Peyer's patch (tissue), 4 donors: Measurements from ENCODE around the gene EPB41L5. TPM values are rescaled to one million over a fixed set of nuclear protein-coding genes. Genes with fewer than 3 reads are reported as not detected.
"Not testable (repeated sequence)": the region's sequence is repeated elsewhere in the genome, so short reads cannot be mapped to it uniquely, and the experiment has no call there.

Experiments used
- DNase-seq, 3 donors: peaks; one replicate each; pipeline ENCODE4 v3.0.0-alpha.2; 2017 to 2019
- H3K27ac ChIP-seq, 4 donors: fragments of 200-600 bp; sonication (generic); one replicate each; pipeline ENCODE4 v1.5.1; 2016 to 2019
- H3K27me3 ChIP-seq, 2 donors: fragments of 200-600 bp; sonication (generic); one replicate each; pipeline ENCODE4 v1.5.1; 2019
- H3K36me3 ChIP-seq, 3 donors: fragments of 200-600 bp; sonication (generic); one replicate each; pipeline ENCODE4 v1.5.1; 2016 to 2019
- H3K4me1 ChIP-seq, 4 donors: fragments of 200-600 bp; sonication (generic); one replicate each; pipeline ENCODE4 v1.5.1; 2016 to 2019
- H3K4me3 ChIP-seq, 4 donors: fragments of 200-600 bp; sonication (generic); 1 replicate in 3 of 4; 2 replicates in 1 of 4; pipeline ENCODE4 v1.5.1; 2016 to 2019; ENCODE audit warnings: mild to moderate bottlenecking in 1 of 4
- H3K9me3 ChIP-seq, 4 donors: fragments of 200-600 bp; sonication (generic); one replicate each; pipeline ENCODE4 v1.5.1; 2016 to 2019; ENCODE audit warnings: mild to moderate bottlenecking in 1 of 4
- CTCF ChIP-seq, 6 experiments: fragments of 450-650 bp in 4 of 6; fragments of 200-600 bp in 2 of 6; sonication (generic) in 1 of 6; IDR thresholded peaks; one replicate each; pipeline ENCODE4 v1.5.1; 2017 to 2019; ENCODE audit warnings: antibody characterized with exemption in 6 of 6, mild to moderate bottlenecking in 3 of 6, moderate library complexity in 1 of 6
- POLR2A ChIP-seq, 2 donors: fragments of 450-650 bp; IDR thresholded peaks; one replicate each; pipeline ENCODE4 v1.5.1; 2017; ENCODE audit warnings: antibody characterized with exemption in 2 of 2, mild to moderate bottlenecking in 2 of 2, moderate library complexity in 2 of 2
- total RNA-seq, 4 donors: library from RNA; depleted of rRNA; stranded (reverse); fragments of >200 nt; gene quantifications; one replicate each; pipeline ENCODE4 v1.1.0, GENCODE V29; 2016

The EPB41L5 gene
- total RNA-seq, 4 donors from 2014 or later, result 21.5 to 52.9 (median 41.4) TPM

- no peak for TF ChIP-seq POLR2A (IDR thresholded peaks at IDR 0.05)
- no peak for TF ChIP-seq CTCF (IDR thresholded peaks at IDR 0.05)
- Histone ChIP-seq H3K4me3 (no peak overlapping the region), H3K36me3 (peaks cover 0 to 10% (median 0%) of the 10 kb centered on the region in 3 donors), H3K4me1 (no peaks in the 10 kb centered on the region), H3K9me3 (no peaks in the 10 kb centered on the region), H3K27ac (no peak overlapping the region), H3K27me3 (no peaks in the 10 kb centered on the region)
- DNase-seq, result no peak
Measured at GRCh38 chr2:120132190-120132589, 119.3 kb downstream of the EPB41L5 start.

GRCh38 chr2:120132691-120133090 is 119.8 kb downstream of the EPB41L5 start:
- H3K27ac ChIP-seq, result no peak overlapping the region
- TF ChIP-seq POLR2A (IDR thresholded peaks at IDR 0.05) (no peak), CTCF (IDR thresholded peaks at IDR 0.05) (no peak)
- DNase-seq, result no peak

DNA sequence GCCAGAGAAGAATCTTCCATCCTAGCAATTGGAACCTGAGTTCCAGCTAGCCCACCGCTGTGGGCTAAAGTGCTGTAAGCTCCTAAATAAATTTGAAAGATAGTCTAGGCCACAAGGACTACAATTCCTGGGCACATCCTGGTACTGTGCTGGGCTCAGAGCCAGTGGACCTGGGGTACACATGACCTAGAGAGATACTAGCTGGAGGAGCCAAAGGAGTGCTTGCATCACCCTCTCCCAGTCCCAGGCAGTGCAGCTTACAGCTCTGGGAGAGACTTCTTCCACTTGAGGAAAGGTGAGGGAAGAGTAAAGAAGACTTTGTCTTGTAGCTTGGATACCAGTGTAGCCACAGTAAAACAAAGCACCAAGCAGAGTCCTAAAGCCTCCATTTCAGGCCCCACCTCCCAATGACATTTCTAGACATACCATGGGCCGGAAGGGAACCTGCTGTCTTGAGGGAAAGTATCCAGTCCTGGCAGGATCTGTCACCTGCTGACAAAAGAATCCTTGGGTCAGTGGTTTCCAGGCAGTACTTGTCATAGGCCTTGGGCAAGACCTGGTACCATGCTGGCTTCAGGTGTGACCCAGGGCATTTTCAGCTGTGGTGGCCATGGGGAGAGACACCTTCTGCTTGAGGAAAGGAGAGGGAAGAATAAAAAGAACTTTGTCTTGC is 120.8 kb downstream of the EPB41L5 start:
- no peak for DNase-seq
- Histone ChIP-seq H3K9me3 (no peaks in the 10 kb centered on the region), H3K27ac (no peak overlapping the region), H3K36me3 (peaks cover 0 to 10% (median 0%) of the 10 kb centered on the region in 3 donors), H3K4me1 (no peaks in the 10 kb centered on the region), H3K27me3 (no peaks in the 10 kb centered on the region), H3K4me3 (no peak overlapping the region)
- no peak for TF ChIP-seq POLR2A (IDR thresholded peaks at IDR 0.05)
- TF ChIP-seq CTCF (IDR thresholded peaks at IDR 0.05), result no peak

More at GRCh38 chr2:120132691-120133090, 119.8 kb downstream of the EPB41L5 start:
- H3K4me1 ChIP-seq, result no peaks in the 10 kb centered on the region
- H3K4me3 ChIP-seq, result no peak overlapping the region
- no peaks in the 10 kb centered on the region for H3K9me3 ChIP-seq
- H3K27me3 ChIP-seq, result no peaks in the 10 kb centered on the region
- H3K36me3 ChIP-seq, result peaks cover 0 to 10% (median 0%) of the 10 kb centered on the region in 3 donors

GRCh38 chr2:120134263-120134662 is 121.4 kb downstream of the EPB41L5 start:
- H3K9me3 ChIP-seq, result no peaks in the 10 kb centered on the region
- TF ChIP-seq POLR2A (IDR thresholded peaks at IDR 0.05) (no peak), CTCF (IDR thresholded peaks at IDR 0.05) (no peak)
- H3K36me3 ChIP-seq, result peaks cover 0 to 10% (median 0%) of the 10 kb centered on the region in 3 donors
- no peaks in the 10 kb centered on the region for H3K4me1 ChIP-seq
- DNase-seq, result no peak
- H3K27me3 ChIP-seq, result no peaks in the 10 kb centered on the region
- no peak overlapping the region for H3K4me3 ChIP-seq
- H3K27ac ChIP-seq, result no peak overlapping the region

GRCh38 chr2:120135013-120135412 is 122.1 kb downstream of the EPB41L5 start:
- DNase-seq, H3K27ac ChIP-seq, H3K9me3 ChIP-seq, H3K4me3 ChIP-seq, H3K36me3 ChIP-seq, H3K27me3 ChIP-seq, H3K4me1 ChIP-seq: not testable (repeated sequence)

DNA sequence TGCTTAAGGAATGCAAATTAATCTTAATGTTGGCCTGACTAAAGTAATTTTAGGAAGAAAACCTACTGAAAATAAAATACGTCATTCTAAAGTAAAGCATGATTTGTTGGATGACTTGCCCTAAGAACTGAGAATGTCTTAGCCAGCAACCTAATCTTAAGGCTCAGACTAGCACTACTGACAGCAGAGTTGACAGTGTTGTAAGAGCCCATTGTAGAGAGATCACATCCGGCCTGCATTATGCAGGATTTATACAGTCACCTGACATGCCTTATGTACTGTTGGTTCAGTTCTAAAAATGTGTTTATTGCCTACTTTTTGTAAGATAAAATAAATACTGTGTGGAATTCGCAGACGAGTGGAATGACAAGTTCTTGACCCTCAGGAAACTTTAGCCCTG is 128.0 kb downstream of the EPB41L5 start:
- DNase-seq, result no peak
- Histone ChIP-seq H3K27ac (no peak overlapping the region), H3K36me3 (no peaks in the 10 kb centered on the region), H3K4me3 (no peak overlapping the region), H3K9me3 (no peaks in the 10 kb centered on the region), H3K4me1 (no peaks in the 10 kb centered on the region), H3K27me3 (no peaks in the 10 kb centered on the region)
- no peak for TF ChIP-seq POLR2A (IDR thresholded peaks at IDR 0.05)
- no peak for TF ChIP-seq CTCF (IDR thresholded peaks at IDR 0.05)
